GM12873 (cell line): ENCODE data around the gene ADAMTS12.

Source experiments
- CTCF ChIP-seq: IDR thresholded peaks from 2 replicates; pipeline ENCODE4 v1.5.1; 2012; ENCODE audit warnings: low read depth, mild to moderate bottlenecking, moderate library complexity, low read length, control low read depth; ENCODE audit not compliant: insufficient read depth; ENCODE audit errors: missing control alignments

ADAMTS12 gene

GRCh38 chr5:33523208-33523771, 368.5 kb downstream of the ADAMTS12 start:
- no peak for TF ChIP-seq CTCF

GRCh38 chr5:33516421-33516820, 375.4 kb downstream of the ADAMTS12 start:
- no peak for TF ChIP-seq CTCF

DNA sequence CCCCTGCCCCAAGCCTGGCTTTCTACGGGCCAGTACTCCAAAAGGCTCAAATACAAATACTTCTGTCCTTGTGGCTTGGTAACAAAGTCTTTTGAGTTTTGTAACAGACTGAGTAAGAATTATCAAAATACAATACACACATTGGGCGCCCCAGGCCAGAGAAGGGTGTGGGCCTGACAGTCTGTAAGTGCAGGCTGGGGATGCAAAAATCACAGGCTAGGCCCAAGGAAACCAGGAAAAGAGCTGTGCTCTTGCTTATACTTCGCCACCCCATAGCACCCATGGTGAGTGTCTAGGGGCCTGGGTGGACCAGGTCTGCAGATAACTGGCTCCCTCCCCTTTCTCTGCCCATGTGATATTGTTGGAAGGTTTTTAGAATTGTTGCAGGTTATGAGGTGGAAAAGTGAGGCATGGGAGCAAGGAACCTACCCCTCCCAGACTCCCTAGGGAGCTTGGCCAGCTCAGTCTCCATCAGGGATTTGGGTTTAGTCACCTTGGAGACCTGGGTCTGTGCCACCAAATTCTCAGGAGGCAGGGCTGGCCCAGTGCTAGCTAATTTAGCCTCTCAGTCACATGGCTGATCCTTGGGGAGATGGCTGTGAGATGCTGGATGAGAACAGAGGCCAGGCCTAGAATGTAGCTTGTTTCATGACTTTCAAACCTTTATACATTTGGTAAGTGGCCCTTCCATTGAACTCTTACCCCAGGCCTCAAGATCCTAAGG, 378.2 kb downstream of the ADAMTS12 start:
- TF ChIP-seq CTCF, result no peak

DNA sequence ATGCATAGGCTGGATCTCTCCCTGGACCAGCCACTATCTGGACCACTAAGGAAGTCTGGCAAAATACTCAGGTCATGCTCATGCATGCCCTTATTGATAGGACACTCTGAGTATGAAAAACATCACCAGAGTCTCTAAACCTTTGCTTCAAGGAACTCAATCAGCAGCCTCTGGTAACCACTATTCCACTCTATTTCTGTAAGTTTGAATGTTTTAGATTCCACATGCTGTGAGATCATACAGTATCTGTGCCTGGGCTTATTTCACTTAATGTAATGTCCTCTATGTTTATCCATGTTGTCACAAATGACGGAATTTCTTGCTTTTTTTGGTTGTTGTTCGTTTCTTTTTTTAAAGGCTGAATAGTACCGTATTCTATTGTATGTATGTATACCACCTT, 382.8 kb downstream of the ADAMTS12 start:
- TF ChIP-seq CTCF, result no peak

GRCh38 chr5:33507426-33507825, 384.4 kb downstream of the ADAMTS12 start:
- TF ChIP-seq CTCF, result no peak

- TF ChIP-seq CTCF, result no peak
Observed at GRCh38 chr5:33504570-33504969, 387.2 kb downstream of the ADAMTS12 start.

GRCh38 chr5:33501899-33502298, 389.9 kb downstream of the ADAMTS12 start:
- no peak for TF ChIP-seq CTCF
